Measurements from ENCODE around the gene IGF1.

DNA sequence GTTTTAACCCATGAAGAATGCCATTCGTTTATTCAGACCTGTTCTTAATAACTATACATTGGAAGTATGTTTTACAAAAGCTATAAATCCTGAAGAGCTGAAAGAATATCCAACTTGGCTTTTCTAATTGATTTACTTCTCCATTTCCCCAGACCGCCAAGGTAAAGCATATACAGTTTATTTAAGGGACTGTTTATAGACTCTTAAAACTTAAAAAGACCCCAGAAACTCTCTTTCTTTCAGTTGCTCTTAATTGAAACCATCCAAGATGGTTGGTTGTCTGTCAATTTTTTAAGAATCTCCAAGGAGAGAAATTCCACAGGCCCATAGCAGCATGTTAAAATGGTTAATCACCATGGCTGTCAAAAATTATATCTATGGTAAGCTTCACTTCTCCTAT is 8.8 kb downstream of the IGF1 start:
- TF ChIP-seq, protein P1, sequence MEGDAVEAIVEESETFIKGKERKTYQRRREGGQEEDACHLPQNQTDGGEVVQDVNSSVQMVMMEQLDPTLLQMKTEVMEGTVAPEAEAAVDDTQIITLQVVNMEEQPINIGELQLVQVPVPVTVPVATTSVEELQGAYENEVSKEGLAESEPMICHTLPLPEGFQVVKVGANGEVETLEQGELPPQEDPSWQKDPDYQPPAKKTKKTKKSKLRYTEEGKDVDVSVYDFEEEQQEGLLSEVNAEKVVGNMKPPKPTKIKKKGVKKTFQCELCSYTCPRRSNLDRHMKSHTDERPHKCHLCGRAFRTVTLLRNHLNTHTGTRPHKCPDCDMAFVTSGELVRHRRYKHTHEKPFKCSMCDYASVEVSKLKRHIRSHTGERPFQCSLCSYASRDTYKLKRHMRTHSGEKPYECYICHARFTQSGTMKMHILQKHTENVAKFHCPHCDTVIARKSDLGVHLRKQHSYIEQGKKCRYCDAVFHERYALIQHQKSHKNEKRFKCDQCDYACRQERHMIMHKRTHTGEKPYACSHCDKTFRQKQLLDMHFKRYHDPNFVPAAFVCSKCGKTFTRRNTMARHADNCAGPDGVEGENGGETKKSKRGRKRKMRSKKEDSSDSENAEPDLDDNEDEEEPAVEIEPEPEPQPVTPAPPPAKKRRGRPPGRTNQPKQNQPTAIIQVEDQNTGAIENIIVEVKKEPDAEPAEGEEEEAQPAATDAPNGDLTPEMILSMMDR (conservative IDR thresholded peaks at IDR 0.05; ENCODE audit: low read length): no peak
- no peak for TF ChIP-seq EZH2phosphoT487 (IDR thresholded peaks at IDR 0.05; ENCODE audit: borderline replicate concordance)
